Measurements from ENCODE around the gene COX6B2.

Gene COX6B2

DNA sequence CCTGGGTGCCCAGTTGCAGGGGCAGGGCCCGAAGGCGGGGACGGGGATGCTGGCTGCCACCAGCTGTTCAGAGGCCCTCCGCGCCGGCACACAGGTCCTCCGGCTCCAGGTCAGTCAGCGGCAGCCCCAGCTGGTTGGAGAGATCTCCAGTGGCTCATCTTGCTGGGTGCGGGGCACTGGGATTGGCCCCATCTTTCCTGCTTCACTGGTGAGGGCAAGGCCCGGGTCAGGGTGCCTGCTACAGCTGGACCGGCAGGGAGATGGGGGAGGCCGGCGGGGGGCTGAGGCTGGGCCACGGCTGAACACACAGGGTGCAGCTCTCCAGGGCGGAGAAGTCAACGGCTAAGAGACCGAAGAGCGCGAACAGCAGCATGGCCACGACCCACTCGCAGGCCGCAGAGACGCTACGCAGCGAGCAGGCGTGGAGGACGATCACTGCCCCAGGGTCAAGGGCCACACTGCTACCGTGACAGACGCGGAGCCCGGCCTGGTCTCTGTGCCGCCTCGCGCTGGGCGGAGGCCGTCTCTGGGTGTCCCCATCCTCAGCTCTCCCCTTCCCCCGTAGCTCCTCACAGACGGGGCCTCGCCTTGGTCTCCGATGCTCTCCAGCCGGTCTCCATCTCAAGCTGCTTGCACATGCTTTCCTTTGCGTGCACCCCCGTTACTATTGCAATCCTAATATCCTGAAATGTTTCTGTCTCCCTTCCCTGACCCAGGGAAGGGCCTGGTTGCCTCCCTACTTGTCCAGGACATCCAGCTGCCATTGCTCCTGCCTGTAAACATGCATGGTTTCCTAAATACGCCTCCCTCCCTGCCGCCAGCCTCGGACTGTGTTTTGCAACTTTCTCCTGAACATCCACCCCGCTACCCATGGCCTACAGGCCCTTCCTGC is 41.7 kb downstream of the COX6B2 start:
- DNase-seq (ENCODE audit: low read depth in 2 of 2) = no peak

DNA sequence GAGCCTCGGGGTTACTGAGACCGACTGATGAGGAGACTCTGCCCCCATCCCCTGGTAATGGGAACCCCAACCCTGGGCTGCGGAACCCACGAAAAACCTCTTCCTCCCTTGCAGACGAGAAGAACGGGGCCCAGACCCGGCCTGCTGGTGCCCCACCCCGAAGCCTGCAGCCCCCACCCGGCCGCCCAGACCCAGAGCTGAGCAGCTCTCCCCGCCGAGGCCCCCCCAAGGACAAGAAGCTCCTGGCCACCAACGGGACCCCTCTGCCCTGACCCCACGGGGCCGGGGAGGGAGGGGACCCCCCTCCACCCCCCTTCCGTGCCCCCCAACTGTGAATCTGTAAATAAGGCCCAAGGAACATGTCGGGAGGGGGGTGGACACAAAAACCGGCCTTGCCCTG is 42.7 kb downstream of the COX6B2 start:
- DNase-seq (ENCODE audit: low read depth in 2 of 2) = no peak

DNA sequence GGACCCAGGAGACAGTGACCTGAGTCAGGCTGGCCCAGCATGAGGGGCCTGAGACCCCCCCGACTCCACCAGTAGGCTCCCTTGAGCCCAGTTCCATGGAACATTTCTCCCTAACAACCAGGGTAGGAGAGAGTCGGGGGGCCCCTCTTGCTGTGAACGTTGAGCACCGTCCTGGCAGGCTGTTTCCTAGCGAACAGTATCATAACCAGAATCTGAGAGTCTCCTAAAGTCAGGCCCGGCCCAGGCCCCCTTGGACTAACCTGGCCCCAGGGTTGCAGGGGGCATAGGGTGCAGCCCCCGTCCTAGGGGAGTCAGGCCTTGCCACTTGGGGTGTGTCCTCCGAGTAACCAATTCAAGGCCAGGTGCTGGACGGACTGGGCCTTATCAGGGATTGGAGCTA is 43.1 kb downstream of the COX6B2 start:
- DNase-seq (ENCODE audit: low read depth in 2 of 2) = no peak

DNA sequence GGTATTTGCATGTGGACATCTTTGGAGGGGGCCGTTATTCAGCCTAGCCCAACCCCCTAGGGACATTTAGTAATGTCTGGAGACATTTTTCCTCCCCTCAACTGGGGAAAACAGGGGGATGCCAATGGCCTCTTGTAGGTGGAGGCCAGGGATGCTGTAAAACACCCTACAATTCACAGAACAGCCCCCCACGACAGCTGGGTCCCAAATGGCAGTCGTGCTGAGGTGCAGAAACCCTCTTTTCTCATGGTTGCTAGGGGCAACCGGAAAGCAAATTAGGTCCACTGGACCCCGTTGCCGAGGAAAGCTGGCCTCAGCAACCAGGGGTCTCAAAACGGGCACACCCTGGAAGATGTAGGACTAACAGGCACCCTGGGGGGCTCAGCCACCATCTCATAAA is 44.0 kb downstream of the COX6B2 start:
- no peak for DNase-seq (ENCODE audit: low read depth in 2 of 2)

DNA sequence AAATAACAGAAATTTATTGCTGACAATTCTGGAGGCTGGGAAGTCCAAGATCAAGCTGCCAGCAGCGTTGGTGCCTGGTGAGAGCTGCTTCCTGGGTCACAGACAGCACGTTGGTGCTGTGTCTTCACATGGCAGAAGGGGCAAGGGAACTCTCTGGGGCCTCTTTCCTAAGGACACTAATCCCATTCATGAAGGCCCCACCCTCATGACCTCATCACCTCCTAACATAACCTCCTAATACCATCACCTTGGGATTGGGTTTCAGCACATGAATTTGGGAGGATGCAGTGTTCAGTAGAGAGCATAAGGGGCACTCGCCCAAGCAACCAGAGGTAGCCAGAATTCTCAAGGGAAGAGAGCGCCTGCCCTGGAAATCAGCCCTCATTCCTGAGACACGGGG is 45.1 kb downstream of the COX6B2 start:
- no peak for DNase-seq (ENCODE audit: low read depth in 2 of 2)

DNA sequence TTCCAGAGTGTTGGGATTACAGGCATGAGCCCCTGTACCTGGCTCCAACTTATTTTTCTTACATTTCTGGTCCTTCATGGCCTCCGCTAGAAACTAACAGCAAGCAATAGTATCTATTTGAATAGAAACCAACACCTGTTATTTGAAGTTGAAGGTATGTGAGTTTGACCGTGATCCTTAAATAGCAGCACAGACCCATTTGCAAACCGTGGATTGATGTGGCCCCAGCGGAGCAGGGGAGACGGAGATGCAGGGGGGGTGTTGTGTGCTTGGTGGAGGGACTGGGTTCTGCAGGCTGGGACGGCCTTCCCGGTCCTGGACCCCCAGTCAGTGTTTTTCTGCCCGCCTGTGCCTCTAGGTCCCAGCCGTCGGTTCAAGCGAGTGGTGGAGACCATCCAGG is 46.2 kb downstream of the COX6B2 start:
- no peak for DNase-seq (ENCODE audit: low read depth in 2 of 2)

DNA sequence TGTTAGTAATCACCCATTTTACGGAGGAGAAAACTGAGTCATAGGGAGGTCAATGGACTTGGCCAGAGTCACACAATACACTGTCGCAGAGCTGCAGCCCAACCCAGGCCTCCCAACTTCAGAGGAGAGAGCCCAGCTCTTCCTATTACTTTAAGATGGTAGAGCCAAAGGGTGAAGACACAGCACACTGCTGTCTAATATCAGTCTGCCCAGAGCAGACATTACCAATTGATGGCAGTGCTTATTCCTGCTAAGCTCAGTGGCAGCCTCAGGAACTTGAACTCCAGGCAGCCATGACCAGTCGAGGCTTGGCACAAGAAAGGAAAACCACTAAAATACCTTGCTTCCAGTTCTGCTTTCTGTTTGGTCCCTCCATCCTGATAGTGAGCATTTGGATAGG is 47.8 kb downstream of the COX6B2 start:
- DNase-seq (ENCODE audit: low read depth in 2 of 2) = no peak

DNA sequence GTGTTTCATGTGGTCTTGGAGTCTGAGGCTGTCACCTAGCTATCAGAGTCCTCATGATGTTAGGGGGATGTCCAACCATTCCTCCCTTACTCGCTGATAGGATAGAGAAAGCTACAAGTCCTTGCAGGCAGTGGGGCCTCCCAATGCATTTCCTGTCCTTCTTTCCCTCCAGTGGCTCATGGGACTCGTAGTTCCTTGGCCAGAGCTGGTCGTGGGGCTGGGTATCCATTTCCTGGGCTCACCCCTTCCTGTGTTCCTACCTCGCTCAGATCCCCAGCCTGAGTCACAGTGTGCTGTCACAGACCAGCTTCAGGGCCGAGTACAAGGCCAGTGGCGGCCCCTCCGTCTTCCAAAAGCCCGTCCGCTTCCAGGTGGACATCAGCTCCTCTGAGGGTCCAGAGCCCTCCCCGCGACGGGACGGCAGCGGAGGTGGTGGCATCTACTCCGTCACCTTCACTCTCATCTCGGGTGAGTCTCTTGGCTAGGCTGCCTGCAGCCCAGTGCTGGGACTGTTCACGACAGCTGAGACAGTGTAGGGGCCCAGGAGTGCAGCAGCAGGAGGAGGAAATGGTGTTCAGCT is 48.4 kb downstream of the COX6B2 start:
- DNase-seq (ENCODE audit: low read depth in 2 of 2) = no peak

DNA sequence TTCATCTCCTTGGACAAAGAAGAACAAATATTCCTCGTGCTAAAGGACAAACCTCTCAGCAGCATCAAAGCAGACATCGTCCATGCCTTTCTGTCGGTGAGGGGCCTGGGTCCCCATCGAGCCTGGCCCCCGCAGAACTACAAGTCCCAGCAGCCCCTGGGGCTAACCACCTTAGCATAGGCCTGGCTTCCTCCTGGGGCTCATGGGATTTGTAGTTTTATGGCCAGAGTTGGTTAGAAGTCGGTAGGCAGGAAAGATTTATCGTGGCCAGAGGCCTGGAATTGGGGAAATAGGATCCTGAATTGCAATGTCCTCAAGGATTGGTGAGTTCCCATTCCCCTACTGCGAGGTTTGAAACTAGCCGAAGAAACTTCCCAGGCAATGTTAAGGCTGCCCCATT is 49.0 kb downstream of the COX6B2 start:
- DNase-seq (ENCODE audit: low read depth in 2 of 2) = peak; percentile 24 to 41

DNA sequence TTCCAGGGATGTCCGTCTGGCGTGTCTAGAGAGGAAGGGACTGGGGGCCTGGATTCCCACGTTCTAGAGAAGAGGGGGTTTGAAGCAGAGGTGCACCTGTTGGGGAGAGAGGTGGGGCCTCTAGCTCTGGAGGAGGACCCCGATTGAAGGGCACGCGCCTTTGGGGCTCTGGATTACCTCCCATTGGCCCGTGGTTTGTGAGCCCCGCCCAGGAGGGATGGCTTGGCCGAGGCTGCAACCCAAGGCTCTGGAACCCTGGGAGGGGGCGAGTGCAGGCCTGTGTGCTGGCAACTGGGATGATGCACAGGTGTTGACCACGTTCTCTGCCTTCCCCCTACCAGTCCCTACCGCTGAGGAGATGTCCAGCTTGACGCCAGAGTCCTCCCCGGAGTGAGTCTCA is 49.5 kb downstream of the COX6B2 start:
- DNase-seq (ENCODE audit: low read depth in 2 of 2) = no peak

DNA sequence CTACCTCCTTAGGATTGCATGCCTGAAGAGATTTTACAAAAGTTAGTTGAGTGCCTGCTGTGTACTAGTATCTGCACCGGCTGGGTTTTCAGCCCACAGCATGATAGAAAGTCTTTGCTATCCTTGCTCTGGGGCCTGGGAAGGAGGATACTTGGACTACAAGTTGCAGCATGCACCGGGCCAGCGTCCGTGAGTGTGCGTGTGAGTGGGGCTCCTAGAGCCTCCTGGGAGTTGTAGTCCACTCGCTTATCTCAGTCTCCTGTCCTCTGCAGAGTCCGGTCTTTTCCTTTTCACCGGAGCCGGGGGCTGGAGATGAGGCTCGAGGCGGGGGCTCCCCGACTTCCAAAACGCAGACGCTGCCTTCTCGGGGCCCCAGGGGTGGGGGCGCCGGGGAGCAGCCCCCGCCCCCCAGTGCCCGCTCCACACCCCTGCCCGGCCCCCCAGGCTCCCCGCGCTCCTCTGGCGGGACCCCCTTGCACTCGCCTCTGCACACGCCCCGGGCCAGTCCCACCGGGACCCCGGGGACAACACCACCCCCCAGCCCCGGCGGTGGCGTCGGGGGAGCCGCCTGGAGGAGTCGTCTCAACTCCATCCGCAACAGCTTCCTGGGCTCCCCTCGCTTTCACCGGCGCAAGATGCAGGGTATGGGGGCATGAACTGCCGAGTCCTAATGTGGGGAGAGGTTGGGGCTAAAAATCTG is 50.1 kb downstream of the COX6B2 start:
- peak; percentile 14 to 31 for DNase-seq (ENCODE audit: low read depth in 2 of 2)

DNA sequence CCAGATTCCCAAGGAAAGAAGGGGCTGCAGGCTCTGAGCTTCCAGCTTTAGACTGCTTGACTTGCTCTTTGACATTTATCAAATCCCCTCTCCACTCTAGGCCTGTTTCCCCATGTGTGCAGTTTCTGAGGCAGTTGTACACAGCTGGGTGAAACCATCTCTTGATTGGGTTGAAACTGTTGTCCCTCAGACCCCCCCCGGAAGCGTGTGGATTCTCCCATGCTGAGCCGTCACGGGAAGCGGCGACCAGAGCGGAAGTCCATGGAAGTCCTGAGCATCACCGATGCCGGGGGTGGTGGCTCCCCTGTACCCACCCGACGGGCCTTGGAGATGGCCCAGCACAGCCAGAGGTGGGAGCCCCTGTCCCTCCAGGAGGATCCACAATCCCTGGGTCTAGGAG is 51.0 kb downstream of the COX6B2 start:
- DNase-seq (ENCODE audit: low read depth in 2 of 2) = no peak

DNA sequence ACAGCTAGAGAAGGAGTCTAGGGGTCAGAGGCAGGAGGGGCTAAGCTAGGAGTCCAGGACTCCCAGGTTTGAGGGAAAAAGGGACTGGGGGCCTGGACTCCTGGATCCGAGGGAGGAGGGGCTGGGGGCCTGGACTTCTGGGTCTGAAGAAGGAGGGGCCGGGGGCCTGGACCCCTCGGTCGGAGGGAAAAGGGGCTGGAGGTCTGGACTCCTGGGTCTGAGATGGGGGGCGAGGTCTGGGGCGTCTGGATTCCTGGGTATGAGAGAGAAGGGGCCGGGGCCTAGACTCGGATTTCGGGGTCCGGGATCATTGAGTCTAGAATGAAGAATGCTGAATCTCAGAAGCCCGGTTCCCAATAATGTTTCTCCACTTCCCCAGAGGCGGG is 52.2 kb downstream of the COX6B2 start:
- DNase-seq (ENCODE audit: low read depth in 2 of 2) = no peak

DNA sequence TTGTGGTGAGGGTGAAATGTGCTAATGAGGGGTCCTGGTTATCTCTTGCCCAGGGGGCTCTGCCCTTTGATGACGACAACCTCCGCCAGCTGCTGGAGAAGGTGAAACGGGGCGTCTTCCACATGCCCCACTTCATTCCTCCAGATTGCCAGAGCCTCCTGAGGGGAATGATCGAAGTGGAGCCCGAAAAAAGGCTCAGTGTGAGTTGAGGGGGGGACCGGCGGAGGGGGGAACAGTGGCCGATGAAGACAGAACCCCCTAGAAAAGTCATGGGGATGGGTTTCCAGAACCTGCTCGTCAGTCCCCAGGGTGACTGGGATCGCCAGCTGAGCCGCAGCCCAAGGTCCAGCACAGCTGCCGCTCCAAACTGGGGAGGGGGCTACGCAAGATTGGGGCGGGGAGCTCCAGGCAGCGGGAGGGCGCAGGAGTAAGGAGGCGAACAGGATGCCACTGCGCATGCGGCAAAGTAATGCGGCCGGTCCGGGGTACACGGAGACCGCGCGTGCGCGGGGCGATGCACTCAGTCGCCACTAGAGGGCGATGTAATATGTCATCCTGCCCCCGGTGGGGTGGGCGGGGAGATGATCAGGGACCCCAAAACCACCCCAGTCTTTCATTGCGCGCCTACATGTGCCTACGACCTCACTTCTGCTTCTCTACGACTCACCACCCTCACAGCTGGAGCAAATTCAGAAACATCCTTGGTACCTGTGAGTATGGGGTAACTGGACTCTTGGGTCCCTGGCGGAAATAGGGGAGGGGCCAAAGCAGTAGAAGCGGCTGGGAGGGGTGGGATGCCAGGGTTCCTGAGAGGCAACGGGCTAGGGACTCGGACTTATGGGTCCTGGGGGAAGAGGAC is 52.8 kb downstream of the COX6B2 start:
- peak; percentile 85 to 93 for DNase-seq (ENCODE audit: low read depth in 2 of 2)

DNA sequence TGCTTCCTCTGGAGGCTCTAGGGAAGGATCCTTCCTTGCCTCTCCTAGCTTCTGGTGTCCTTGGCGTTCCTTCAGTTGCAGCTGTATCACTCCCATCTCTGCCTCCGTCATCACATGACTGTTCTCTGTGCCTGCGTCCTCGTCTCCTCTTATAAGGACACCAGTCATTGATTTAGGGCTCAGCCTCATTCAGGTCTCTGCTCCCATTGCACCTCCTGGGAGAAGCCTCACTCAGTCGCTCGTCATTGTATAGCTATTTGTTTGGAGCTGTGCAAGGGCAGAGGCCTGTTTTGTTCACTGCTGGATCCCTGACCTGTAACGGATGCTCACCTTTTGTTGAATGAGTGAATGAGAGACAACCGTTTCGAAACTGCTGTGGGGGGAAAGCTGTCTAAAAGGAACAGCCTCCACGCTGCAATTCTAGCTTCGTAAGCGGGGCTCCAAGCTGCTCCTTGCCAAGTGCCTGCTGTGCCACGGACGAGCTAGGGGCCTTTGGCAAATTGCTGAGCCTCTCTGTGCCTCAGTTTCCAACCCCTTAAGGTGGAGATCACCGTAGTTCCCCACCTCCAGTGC is 53.5 kb downstream of the COX6B2 start:
- DNase-seq (ENCODE audit: low read depth in 2 of 2) = no peak

DNA sequence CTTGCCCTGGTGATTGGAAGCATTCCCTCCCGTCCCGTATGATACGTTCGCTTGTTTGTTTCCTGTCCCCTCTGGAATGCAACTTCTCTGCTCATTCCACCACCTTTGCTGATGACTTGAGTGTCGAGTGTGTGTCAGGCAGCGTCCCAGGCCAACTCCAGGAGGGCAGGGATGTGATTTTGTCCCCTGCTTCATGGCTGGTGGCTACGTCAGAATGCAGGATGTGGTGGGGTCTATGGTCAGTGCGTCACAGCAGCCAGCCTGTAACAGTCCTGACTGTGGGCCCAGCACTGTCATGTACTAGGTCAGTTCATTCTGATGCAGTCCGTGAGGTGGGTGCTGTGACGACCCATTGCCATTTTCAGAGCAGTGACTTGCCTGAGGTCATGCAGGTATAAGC is 54.5 kb downstream of the COX6B2 start:
- no peak for DNase-seq (ENCODE audit: low read depth in 2 of 2)
